Gastrocnemius medialis (tissue), 4 donors: ENCODE data around the gene CHST11. TPM values are rescaled to one million over a fixed set of nuclear protein-coding genes. Genes with fewer than 3 reads are reported as not detected.
"Not testable (repeated sequence)": the region's sequence is repeated elsewhere in the genome, so short reads cannot be mapped to it uniquely, and the experiment has no call there.

Experiments
- ATAC-seq, 2 donors: fragments of 150-250 bp; one replicate each; pipeline ENCODE4 v1.9.1; 2016
- DNase-seq, 2 donors: peaks; one replicate each; pipeline ENCODE4 v3.0.0-alpha.2; 2019
- H3K27ac ChIP-seq, 4 donors: fragments of 200-600 bp; sonication (generic); 1 replicate in 1 of 4; 2 replicates in 3 of 4; pipeline ENCODE4 v1.5.1; 2016 to 2018; ENCODE audit warnings: mild to moderate bottlenecking in 2 of 4, moderate library complexity in 1 of 4
- H3K27me3 ChIP-seq, 3 donors: fragments of 200-600 bp; sonication (generic) in 2 of 3; 1 replicate in 1 of 3; 2 replicates in 2 of 3; pipeline versions ENCODE4 v1.5.1 to v1.6.0; 2016 to 2019; ENCODE audit warnings: mild to moderate bottlenecking in 1 of 3, moderate library complexity in 1 of 3
- H3K36me3 ChIP-seq, 2 donors: fragments of 200-600 bp; sonication (generic) in 1 of 2; one replicate each; pipeline ENCODE4 v1.5.1; 2017 to 2018
- H3K4me1 ChIP-seq, 2 donors: fragments of 200-600 bp; sonication (generic) in 1 of 2; one replicate each; pipeline ENCODE4 v1.5.1; 2016 to 2017; ENCODE audit warnings: mild to moderate bottlenecking in 2 of 2
- H3K4me3 ChIP-seq, 4 donors: fragments of 200-600 bp; sonication (generic) in 3 of 4; 1 replicate in 1 of 4; 2 replicates in 3 of 4; pipeline ENCODE4 v1.5.1; 2016 to 2019; ENCODE audit warnings: mild to moderate bottlenecking in 2 of 4
- H3K9me3 ChIP-seq, 3 donors: fragments of 200-600 bp; sonication (generic) in 2 of 3; 1 replicate in 1 of 3; 2 replicates in 2 of 3; pipeline ENCODE4 v1.5.1; 2016 to 2019
- CTCF ChIP-seq, 5 experiments: fragments of 450-650 bp in 3 of 5; fragments of 200-600 bp in 2 of 5; sonication (generic) in 2 of 5; IDR thresholded peaks in 4 of 5; conservative IDR thresholded peaks in 1 of 5; 1 replicate in 4 of 5; 2 replicates in 1 of 5; pipeline ENCODE4 v1.5.1; 2016 to 2019; ENCODE audit warnings: antibody characterized with exemption in 5 of 5, mild to moderate bottlenecking in 3 of 5, moderate library complexity in 3 of 5
- POLR2A ChIP-seq, 2 donors: fragments of 450-650 bp; IDR thresholded peaks; one replicate each; pipeline ENCODE4 v1.6.1; 2017; ENCODE audit warnings: antibody characterized with exemption in 2 of 2, mild to moderate bottlenecking in 2 of 2, moderate library complexity in 2 of 2
- in situ Hi-C, 4 donors: fragments of 200-750 bp; cut with MboI; loops; one replicate each; pipeline versions ENCODE4 v1.15.0 to v1.8.0; 2017; ENCODE audit warnings: low sequenced_read_pairs in 4 of 4
- intact Hi-C: fragments of 100-400 bp; cut with DNase I; formaldehyde crosslinking; loops from one replicate; pipeline ENCODE4 v1.15.1; 2023; ENCODE audit warnings: low total_unique reads
- total RNA-seq, 4 donors: library from RNA; depleted of rRNA; stranded (reverse); fragments of >200 nt; gene quantifications; one replicate each; pipeline versions ENCODE4 v1.1.0 to v1.2.3, GENCODE V29; 2016

Gene CHST11
- total RNA-seq, 4 donors from 2014 or later: 0.17 to 2.1 (median 1.4) TPM

GRCh38 chr12:104608998-104609397 lies 152.2 kb downstream of the CHST11 start:
- H3K27me3 ChIP-seq: no peaks in the 10 kb centered on the region
- intact Hi-C loops: no loop called here
- no peak for ATAC-seq
- H3K36me3 ChIP-seq: no peaks in the 10 kb centered on the region
- H3K4me1 ChIP-seq: no peaks in the 10 kb centered on the region
- no peaks in the 10 kb centered on the region for H3K9me3 ChIP-seq
- H3K27ac ChIP-seq: no peak overlapping the region
- in situ Hi-C loops: no loop called here
- no peak overlapping the region for H3K4me3 ChIP-seq
- DNase-seq: no peak
- TF ChIP-seq POLR2A (IDR thresholded peaks at IDR 0.05) (no peak), CTCF (IDR thresholded peaks at IDR 0.05 in 4 of 5, conservative IDR thresholded peaks at IDR 0.05 in 1 of 5) (no peak)

GRCh38 chr12:104609445-104609844 lies 152.7 kb downstream of the CHST11 start:
- intact Hi-C loops: no loop called here
- Histone ChIP-seq H3K36me3 (no peaks in the 10 kb centered on the region), H3K27ac (no peak overlapping the region), H3K9me3 (no peaks in the 10 kb centered on the region), H3K4me1 (no peaks in the 10 kb centered on the region), H3K4me3 (no peak overlapping the region), H3K27me3 (no peaks in the 10 kb centered on the region)
- no peak for TF ChIP-seq CTCF (IDR thresholded peaks at IDR 0.05 in 4 of 5, conservative IDR thresholded peaks at IDR 0.05 in 1 of 5)
- ATAC-seq: no peak
- in situ Hi-C loops: no loop called here
- no peak for DNase-seq

GRCh38 chr12:104610513-104611235 lies 153.9 kb downstream of the CHST11 start:
- intact Hi-C loops: no loop called here
- Histone ChIP-seq H3K27ac (no peak overlapping the region), H3K27me3 (no peaks in the 10 kb centered on the region), H3K4me1 (no peaks in the 10 kb centered on the region), H3K4me3 (no peak overlapping the region), H3K9me3 (no peaks in the 10 kb centered on the region), H3K36me3 (no peaks in the 10 kb centered on the region)
- ATAC-seq (no peak), DNase-seq (no peak)
- in situ Hi-C loops: no loop called here
- no peak for TF ChIP-seq CTCF (IDR thresholded peaks at IDR 0.05 in 4 of 5, conservative IDR thresholded peaks at IDR 0.05 in 1 of 5)
- no peak for TF ChIP-seq POLR2A (IDR thresholded peaks at IDR 0.05)

GRCh38 chr12:104611671-104612070 lies 154.9 kb downstream of the CHST11 start:
- Histone ChIP-seq H3K27me3 (no peaks in the 10 kb centered on the region), H3K4me1 (no peaks in the 10 kb centered on the region), H3K27ac (no peak overlapping the region), H3K9me3 (no peaks in the 10 kb centered on the region), H3K4me3 (no peak overlapping the region), H3K36me3 (no peaks in the 10 kb centered on the region)
- no peak for DNase-seq
- no peak for TF ChIP-seq POLR2A (IDR thresholded peaks at IDR 0.05)
- TF ChIP-seq CTCF (IDR thresholded peaks at IDR 0.05 in 4 of 5, conservative IDR thresholded peaks at IDR 0.05 in 1 of 5): no peak
- intact Hi-C loops (no loop called here), in situ Hi-C loops (no loop called here)
- no peak for ATAC-seq

- not testable (repeated sequence) for ATAC-seq, H3K4me1 ChIP-seq
Observed at GRCh38 chr12:104613372-104613771, 156.6 kb downstream of the CHST11 start.

More at GRCh38 chr12:104613372-104613771, 156.6 kb downstream of the CHST11 start:
- H3K27me3 ChIP-seq, H3K9me3 ChIP-seq, intact Hi-C loops, H3K36me3 ChIP-seq, in situ Hi-C loops, H3K27ac ChIP-seq, DNase-seq, H3K4me3 ChIP-seq: not testable (repeated sequence)
